ENCODE measurements around the gene EID3.
"Not testable (repeated sequence)": the region's sequence is repeated elsewhere in the genome, so short reads cannot be mapped to it uniquely, and the experiment has no call there.

EID3 gene

GRCh38 chr12:104313568-104314241 is 10.2 kb downstream of the EID3 start:
- DNase-seq (ENCODE audit: low read depth) = no peak

GRCh38 chr12:104314242-104314614 is 10.7 kb downstream of the EID3 start:
- DNase-seq (ENCODE audit: low read depth) = no peak

GRCh38 chr12:104315326-104316224 is 12.0 kb downstream of the EID3 start:
- DNase-seq (ENCODE audit: low read depth) = no peak

- no peak for DNase-seq (ENCODE audit: low read depth)
Observed at GRCh38 chr12:104316936-104317335, 13.4 kb downstream of the EID3 start.

- DNase-seq (ENCODE audit: low read depth) = no peak
Observed at GRCh38 chr12:104317538-104318210, 14.1 kb downstream of the EID3 start.

- no peak for DNase-seq (ENCODE audit: low read depth)
Observed at GRCh38 chr12:104319028-104319427, 15.5 kb downstream of the EID3 start.

- DNase-seq (ENCODE audit: low read depth) = no peak
Observed at GRCh38 chr12:104319918-104320626, 16.5 kb downstream of the EID3 start.

GRCh38 chr12:104320627-104321024 is 17.1 kb downstream of the EID3 start:
- no peak for DNase-seq (ENCODE audit: low read depth)

- no peak for DNase-seq (ENCODE audit: low read depth)
Observed at GRCh38 chr12:104321949-104322348, 18.4 kb downstream of the EID3 start.

- DNase-seq (ENCODE audit: low read depth) = not testable (repeated sequence)
Observed at GRCh38 chr12:104322533-104322932, 19.0 kb downstream of the EID3 start.

GRCh38 chr12:104323899-104324298 is 20.4 kb downstream of the EID3 start:
- no peak for DNase-seq (ENCODE audit: low read depth)

GRCh38 chr12:104328278-104328677 is 24.7 kb downstream of the EID3 start:
- not testable (repeated sequence) for DNase-seq (ENCODE audit: low read depth)

- no peak for DNase-seq (ENCODE audit: low read depth)
Observed at GRCh38 chr12:104328790-104329189, 25.3 kb downstream of the EID3 start.

- no peak for DNase-seq (ENCODE audit: low read depth)
Observed at GRCh38 chr12:104329707-104330532, 26.4 kb downstream of the EID3 start.

GRCh38 chr12:104331376-104331775 is 27.8 kb downstream of the EID3 start:
- no peak for DNase-seq (ENCODE audit: low read depth)

- DNase-seq (ENCODE audit: low read depth) = not testable (repeated sequence)
Observed at GRCh38 chr12:104332273-104332672, 28.7 kb downstream of the EID3 start.

- DNase-seq (ENCODE audit: low read depth) = no peak
Observed at GRCh38 chr12:104333692-104334255, 30.2 kb downstream of the EID3 start.

- no peak for DNase-seq (ENCODE audit: low read depth)
Observed at GRCh38 chr12:104334581-104334980, 31.0 kb downstream of the EID3 start.

GRCh38 chr12:104336115-104336514 is 32.6 kb downstream of the EID3 start:
- no peak for DNase-seq (ENCODE audit: low read depth)

- no peak for DNase-seq (ENCODE audit: low read depth)
Observed at GRCh38 chr12:104337030-104337558, 33.6 kb downstream of the EID3 start.

- DNase-seq (ENCODE audit: low read depth) = no peak
Observed at GRCh38 chr12:104339663-104340062, 36.1 kb downstream of the EID3 start.

All from activated gamma-delta T cell treated with anti-CD3 and anti-CD28 coated beads, Interleukin-2, amount 50 U/mL, for 16 hours (primary cell).